ENCODE data around the gene RAB12.

RAB12 gene

GRCh38 chr18:8595445-8595844, 13.8 kb upstream of the RAB12 start:
- 91 to 95% methylated on average over 6 of the region's 6 CpGs for WGBS, 2 experiments
- H3K4me1 ChIP-seq (ENCODE audit: control insufficient read depth, insufficient read depth, low read length): no peaks in the 10 kb centered on the region
- no peaks in the 10 kb centered on the region for H3K36me3 ChIP-seq (ENCODE audit: control insufficient read depth, insufficient read depth, low read length)
- no peaks in the 10 kb centered on the region for H3K9me3 ChIP-seq (ENCODE audit: control insufficient read depth, low read length)
- H3K27ac ChIP-seq (ENCODE audit: insufficient read depth, low read depth, low read length, poor library complexity, severe bottlenecking): no peak overlapping the region
- H3K4me3 ChIP-seq (ENCODE audit: insufficient read depth, low read depth, low read length): no peak overlapping the region
- no peaks in the 10 kb centered on the region for H3K27me3 ChIP-seq (ENCODE audit: control insufficient read depth, insufficient read depth, low read length, poor library complexity, severe bottlenecking)

- Histone ChIP-seq H3K4me1 (ENCODE audit: control insufficient read depth, insufficient read depth, low read length) (no peaks in the 10 kb centered on the region), H3K9me3 (ENCODE audit: control insufficient read depth, low read length) (no peaks in the 10 kb centered on the region), H3K4me3 (ENCODE audit: insufficient read depth, low read depth, low read length) (no peak overlapping the region), H3K27me3 (ENCODE audit: control insufficient read depth, insufficient read depth, low read length, poor library complexity, severe bottlenecking) (no peaks in the 10 kb centered on the region), H3K36me3 (ENCODE audit: control insufficient read depth, insufficient read depth, low read length) (no peaks in the 10 kb centered on the region), H3K27ac (ENCODE audit: insufficient read depth, low read depth, low read length, poor library complexity, severe bottlenecking) (no peak overlapping the region)
- 93% methylated on average over 5 to 6 of the region's 6 CpGs for WGBS, 2 experiments
These were observed 7.8 kb upstream of the RAB12 start for GRCh38 chr18:8601277-8602032.

GRCh38 chr18:8602040-8602439, 7.2 kb upstream of the RAB12 start:
- H3K27me3 ChIP-seq (ENCODE audit: control insufficient read depth, insufficient read depth, low read length, poor library complexity, severe bottlenecking): no peaks in the 10 kb centered on the region
- H3K9me3 ChIP-seq (ENCODE audit: control insufficient read depth, low read length): no peaks in the 10 kb centered on the region
- H3K27ac ChIP-seq (ENCODE audit: insufficient read depth, low read depth, low read length, poor library complexity, severe bottlenecking): no peak overlapping the region
- no peak overlapping the region for H3K4me3 ChIP-seq (ENCODE audit: insufficient read depth, low read depth, low read length)
- 85 to 91% methylated on average over 4 of the region's 4 CpGs for WGBS, 2 experiments
- H3K36me3 ChIP-seq (ENCODE audit: control insufficient read depth, insufficient read depth, low read length): no peaks in the 10 kb centered on the region
- no peaks in the 10 kb centered on the region for H3K4me1 ChIP-seq (ENCODE audit: control insufficient read depth, insufficient read depth, low read length)

GRCh38 chr18:8602557-8602956, 6.7 kb upstream of the RAB12 start:
- no peak overlapping the region for H3K4me3 ChIP-seq (ENCODE audit: insufficient read depth, low read depth, low read length)
- H3K27ac ChIP-seq (ENCODE audit: insufficient read depth, low read depth, low read length, poor library complexity, severe bottlenecking): no peak overlapping the region
- H3K4me1 ChIP-seq (ENCODE audit: control insufficient read depth, insufficient read depth, low read length): no peaks in the 10 kb centered on the region
- H3K27me3 ChIP-seq (ENCODE audit: control insufficient read depth, insufficient read depth, low read length, poor library complexity, severe bottlenecking): peaks cover 4% of the 10 kb centered on the region
- WGBS, 2 experiments: 93 to 94% methylated on average over 2 of the region's 2 CpGs
- no peaks in the 10 kb centered on the region for H3K36me3 ChIP-seq (ENCODE audit: control insufficient read depth, insufficient read depth, low read length)
- no peaks in the 10 kb centered on the region for H3K9me3 ChIP-seq (ENCODE audit: control insufficient read depth, low read length)

- 85 to 88% methylated on average over 13 to 14 of the region's 14 CpGs for WGBS, 2 experiments
- H3K36me3 ChIP-seq (ENCODE audit: control insufficient read depth, insufficient read depth, low read length): no peaks in the 10 kb centered on the region
- H3K9me3 ChIP-seq (ENCODE audit: control insufficient read depth, low read length): no peaks in the 10 kb centered on the region
- H3K4me3 ChIP-seq (ENCODE audit: insufficient read depth, low read depth, low read length): no peak overlapping the region
- no peaks in the 10 kb centered on the region for H3K4me1 ChIP-seq (ENCODE audit: control insufficient read depth, insufficient read depth, low read length)
- peaks cover 17% of the 10 kb centered on the region for H3K27me3 ChIP-seq (ENCODE audit: control insufficient read depth, insufficient read depth, low read length, poor library complexity, severe bottlenecking)
- no peak overlapping the region for H3K27ac ChIP-seq (ENCODE audit: insufficient read depth, low read depth, low read length, poor library complexity, severe bottlenecking)
These were observed 5.3 kb upstream of the RAB12 start for GRCh38 chr18:8603663-8604520.

- Histone ChIP-seq H3K27me3 (ENCODE audit: control insufficient read depth, insufficient read depth, low read length, poor library complexity, severe bottlenecking) (peaks cover 19% of the 10 kb centered on the region), H3K27ac (ENCODE audit: insufficient read depth, low read depth, low read length, poor library complexity, severe bottlenecking) (no peak overlapping the region), H3K36me3 (ENCODE audit: control insufficient read depth, insufficient read depth, low read length) (no peaks in the 10 kb centered on the region), H3K9me3 (ENCODE audit: control insufficient read depth, low read length) (no peaks in the 10 kb centered on the region), H3K4me3 (ENCODE audit: insufficient read depth, low read depth, low read length) (no peak overlapping the region), H3K4me1 (ENCODE audit: control insufficient read depth, insufficient read depth, low read length) (no peaks in the 10 kb centered on the region)
- 91 to 94% methylated on average over 6 to 8 of the region's 8 CpGs for WGBS, 2 experiments
These were observed 3.3 kb upstream of the RAB12 start for GRCh38 chr18:8605974-8606373.

- Histone ChIP-seq H3K27ac (ENCODE audit: insufficient read depth, low read depth, low read length, poor library complexity, severe bottlenecking) (no peak overlapping the region), H3K36me3 (ENCODE audit: control insufficient read depth, insufficient read depth, low read length) (no peaks in the 10 kb centered on the region), H3K9me3 (ENCODE audit: control insufficient read depth, low read length) (no peaks in the 10 kb centered on the region), H3K4me1 (ENCODE audit: control insufficient read depth, insufficient read depth, low read length) (no peaks in the 10 kb centered on the region), H3K27me3 (ENCODE audit: control insufficient read depth, insufficient read depth, low read length, poor library complexity, severe bottlenecking) (peaks cover 19% of the 10 kb centered on the region), H3K4me3 (ENCODE audit: insufficient read depth, low read depth, low read length) (peak overlapping the region; percentile 89)
- WGBS, 2 experiments: 82 to 83% methylated on average over 17 to 18 of the region's 18 CpGs
These were observed 1.2 kb upstream of the RAB12 start for GRCh38 chr18:8607776-8608742.

GRCh38 chr18:8609659-8610458, 622 bp downstream of the RAB12 start:
- Histone ChIP-seq H3K9me3 (ENCODE audit: control insufficient read depth, low read length) (no peaks in the 10 kb centered on the region), H3K4me3 (ENCODE audit: insufficient read depth, low read depth, low read length) (peak overlapping the region; percentile 89), H3K27me3 (ENCODE audit: control insufficient read depth, insufficient read depth, low read length, poor library complexity, severe bottlenecking) (peaks cover 19% of the 10 kb centered on the region), H3K27ac (ENCODE audit: insufficient read depth, low read depth, low read length, poor library complexity, severe bottlenecking) (no peak overlapping the region), H3K4me1 (ENCODE audit: control insufficient read depth, insufficient read depth, low read length) (no peaks in the 10 kb centered on the region), H3K36me3 (ENCODE audit: control insufficient read depth, insufficient read depth, low read length) (no peaks in the 10 kb centered on the region)
- WGBS, 2 experiments: 0% methylated on average over 78 of the region's 78 CpGs

- peaks cover 19% of the 10 kb centered on the region for H3K27me3 ChIP-seq (ENCODE audit: control insufficient read depth, insufficient read depth, low read length, poor library complexity, severe bottlenecking)
- H3K9me3 ChIP-seq (ENCODE audit: control insufficient read depth, low read length): no peaks in the 10 kb centered on the region
- no peak overlapping the region for H3K27ac ChIP-seq (ENCODE audit: insufficient read depth, low read depth, low read length, poor library complexity, severe bottlenecking)
- 7 to 12% methylated on average over 12 to 13 of the region's 13 CpGs for WGBS, 2 experiments
- peak overlapping the region; percentile 89 for H3K4me3 ChIP-seq (ENCODE audit: insufficient read depth, low read depth, low read length)
- no peaks in the 10 kb centered on the region for H3K4me1 ChIP-seq (ENCODE audit: control insufficient read depth, insufficient read depth, low read length)
- H3K36me3 ChIP-seq (ENCODE audit: control insufficient read depth, insufficient read depth, low read length): no peaks in the 10 kb centered on the region
These were observed 1.2 kb downstream of the RAB12 start for GRCh38 chr18:8610459-8610851.

Measured in ectodermal cell (in vitro differentiated cells).